Regular cardiac myocyte (primary cell): ENCODE measurements around the gene GLI1. TPM values are rescaled to one million over a fixed set of nuclear protein-coding genes. Genes with fewer than 3 reads are reported as not detected.

ENCODE experiments used
- total RNA-seq: library from RNA; depleted of rRNA; stranded (reverse); fragments of >200 nt; gene quantifications from 2 replicates; pipeline ENCODE4 v1.2.3, GENCODE V29; 2014

GLI1 gene
- total RNA-seq = under 0.01 and 0.38 TPM in 2 replicates

GRCh38 chr12:57459750-57460467 lies at the start of gene GLI1:
GLI1 (plus strand) TSS chr12:57459785; CDS start chr12:57463692, 3,907 bp downstream.

GRCh38 chr12:57430931-57431566 lies 28.5 kb upstream of the GLI1 start, which contains the start of gene R3HDM2:
R3HDM2 (minus strand) TSS chr12:57431043; CDS start chr12:57310428, 120,615 bp downstream.

GRCh38 chr12:57434517-57435223 lies 24.9 kb upstream of the GLI1 start, which contains the start of gene INHBC:
INHBC (plus strand) TSS chr12:57434784; CDS start chr12:57434887, 103 bp downstream.

GRCh38 chr12:57454566-57455373 lies 4.8 kb upstream of the GLI1 start, which contains the start of gene INHBE:
INHBE (plus strand) TSS chr12:57455307; CDS start chr12:57455537, 230 bp downstream.

GRCh38 chr12:57479376-57480115 lies 20.0 kb downstream of the GLI1 start, which contains the start of gene ARHGAP9:
ARHGAP9 (minus strand) TSS chr12:57479866; CDS start chr12:57479406, 460 bp downstream.

GRCh38 chr12:57487597-57488401 lies 28.2 kb downstream of the GLI1 start, which contains the start of gene MARS1:
MARS1 (plus strand) TSS chr12:57488068; CDS start chr12:57488091, 23 bp downstream.

GRCh38 chr12:57520053-57520818 lies 60.7 kb downstream of the GLI1 start, which contains the start of gene DDIT3:
DDIT3 (minus strand) TSS chr12:57520514; CDS start chr12:57517406, 3,108 bp downstream.

Other genes starting within 250 kb of the GLI1 start
- gene NXPH4, start 243.0 kb upstream of the GLI1 start, total RNA-seq = 4.4 and 9.6 TPM in 2 replicates
- gene SHMT2, start 230.1 kb upstream of the GLI1 start, total RNA-seq = 174 and 252 TPM in 2 replicates
- 0.19 and 1.1 TPM in 2 replicates for gene STAC3, start 208.6 kb upstream of the GLI1 start, total RNA-seq
- 6.9 and 8.7 TPM in 2 replicates for gene R3HDM2, start 28.7 kb upstream of the GLI1 start, total RNA-seq
- gene INHBC, start 25.0 kb upstream of the GLI1 start, total RNA-seq = not detected in 2 replicates
- gene INHBE, start 4.5 kb upstream of the GLI1 start, total RNA-seq = 0.38 and 0.85 TPM in 2 replicates
- 0.38 TPM in 1 of 2 replicates, not detected in the other for gene ARHGAP9, start 20.1 kb downstream of the GLI1 start, total RNA-seq
- 81.5 and 172 TPM in 2 replicates for gene MARS1, start 28.3 kb downstream of the GLI1 start, total RNA-seq
- 17.6 and 85.4 TPM in 2 replicates for gene DDIT3, start 60.7 kb downstream of the GLI1 start, total RNA-seq
- 2.9 and 3.9 TPM in 2 replicates for gene MBD6, start 63.0 kb downstream of the GLI1 start, total RNA-seq
- gene DCTN2, start 87.4 kb downstream of the GLI1 start, total RNA-seq = 79.5 and 89.1 TPM in 2 replicates
- 0.19 and 0.28 TPM in 2 replicates for gene KIF5A, start 90.3 kb downstream of the GLI1 start, total RNA-seq
- 18.2 and 19.2 TPM in 2 replicates for gene PIP4K2C, start 131.4 kb downstream of the GLI1 start, total RNA-seq
- gene DTX3, start 145.0 kb downstream of the GLI1 start, total RNA-seq = 5.4 and 14.7 TPM in 2 replicates
- gene ARHGEF25, start 151.7 kb downstream of the GLI1 start, total RNA-seq = 12.5 and 27.1 TPM in 2 replicates
- gene B4GALNT1, start 173.4 kb downstream of the GLI1 start, total RNA-seq = 1.9 and 2.8 TPM in 2 replicates
- 133 and 376 TPM in 2 replicates for gene OS9, start 234.3 kb downstream of the GLI1 start, total RNA-seq